Large intestine (tissue), 3 donors: ENCODE results near the gene ATG3. TPM values are rescaled to one million over a fixed set of nuclear protein-coding genes. Genes with fewer than 3 reads are reported as not detected.
"Not testable (repeated sequence)": the region's sequence is repeated elsewhere in the genome, so short reads cannot be mapped to it uniquely, and the experiment has no call there.

ENCODE experiments used
- DNase-seq, 2 donors: peaks; one replicate each; pipeline versions ENCODE4 v3.0.0 to v3.0.0-alpha.2; 2013
- H3K27ac ChIP-seq: one replicate; pipeline ENCODE4 v1.5.1; 2013; ENCODE audit warnings: low read length
- H3K27me3 ChIP-seq: 2 replicates; pipeline ENCODE4 v1.6.1; 2013; ENCODE audit warnings: low read length; ENCODE audit not compliant: control insufficient read depth, insufficient read depth
- H3K36me3 ChIP-seq: 2 replicates; pipeline ENCODE4 v1.6.1; 2013; ENCODE audit warnings: low read length; ENCODE audit not compliant: control insufficient read depth, insufficient read depth
- H3K4me1 ChIP-seq: one replicate; pipeline ENCODE4 v1.6.1; 2013; ENCODE audit warnings: low read length; ENCODE audit not compliant: control insufficient read depth, insufficient read depth
- H3K4me3 ChIP-seq: one replicate; pipeline ENCODE4 v1.5.1; 2013; ENCODE audit warnings: low read length
- H3K9me3 ChIP-seq: one replicate; pipeline ENCODE4 v1.6.1; 2013; ENCODE audit warnings: mild to moderate bottlenecking, low read depth, low read length, moderate library complexity; ENCODE audit not compliant: control insufficient read depth
- WGBS: methylation state at CpG from one replicate; pipeline ENCODE4 v1.1.5; 2013; ENCODE audit warnings: low lambda C conversion rate; ENCODE audit not compliant: insufficient coverage; 5-methylcytosine and 5-hydroxymethylcytosine counted together
- polyA plus RNA-seq: library from polyadenylated mRNA; unstranded; fragments of 120-200 nt; gene quantifications from one replicate; pipeline ENCODE4 v1.2.1, GENCODE V29; 2013

The ATG3 gene
- polyA plus RNA-seq, 1 donor, result 45.1 TPM

- H3K36me3 ChIP-seq, result peaks cover 8% of the 10 kb centered on the region
- no peak overlapping the region for H3K4me3 ChIP-seq
- H3K4me1 ChIP-seq, result peaks cover 15% of the 10 kb centered on the region
- no peaks in the 10 kb centered on the region for H3K9me3 ChIP-seq
- peak; percentile 41 to 81 for DNase-seq
- H3K27me3 ChIP-seq, result no peaks in the 10 kb centered on the region
- H3K27ac ChIP-seq, result peak overlapping the region; percentile 51
These were observed 3.2 kb upstream of the ATG3 start for GRCh38 chr3:112564940-112565305.

- not testable (repeated sequence) for H3K4me3 ChIP-seq, H3K9me3 ChIP-seq, H3K27me3 ChIP-seq, H3K36me3 ChIP-seq
- peak in 1 of 2 donors; percentile 48 for DNase-seq
- 80% methylated on average over 1 of the region's 15 CpGs for WGBS
- Histone ChIP-seq H3K27ac (peak overlapping the region; percentile 51), H3K4me1 (peaks cover 16% of the 10 kb centered on the region)
These were observed 2.6 kb upstream of the ATG3 start for GRCh38 chr3:112564247-112564939.

- H3K36me3 ChIP-seq, result peaks cover 5% of the 10 kb centered on the region
- peak in 1 of 2 donors; percentile 52 for DNase-seq
- H3K4me1 ChIP-seq, result peaks cover 20% of the 10 kb centered on the region
- no CpG with 5 or more reads among the region's 29 CpGs for whole genome bisulfite sequencing
- H3K27ac ChIP-seq, result peak overlapping the region; percentile 100
- H3K9me3 ChIP-seq, result no peaks in the 10 kb centered on the region
- H3K27me3 ChIP-seq, result no peaks in the 10 kb centered on the region
- H3K4me3 ChIP-seq, result peak overlapping the region; percentile 95
These were observed 353 bp downstream of the ATG3 start for GRCh38 chr3:112561484-112561733.

- WGBS, result 0% methylated on average over 1 of the region's 29 CpGs
- peak overlapping the region; percentile 95 for H3K4me3 ChIP-seq
- H3K27me3 ChIP-seq, result no peaks in the 10 kb centered on the region
- peaks cover 20% of the 10 kb centered on the region for H3K4me1 ChIP-seq
- H3K36me3 ChIP-seq, result peaks cover 5% of the 10 kb centered on the region
- peak overlapping the region; percentile 100 for H3K27ac ChIP-seq
- H3K9me3 ChIP-seq, result no peaks in the 10 kb centered on the region
- peak; percentile 67 to 88 for DNase-seq
These were observed 860 bp downstream of the ATG3 start for GRCh38 chr3:112560721-112561483.

- DNase-seq, result no peak
- no peaks in the 10 kb centered on the region for H3K9me3 ChIP-seq
- WGBS, result 14% methylated on average over 1 of the region's 2 CpGs
- no peaks in the 10 kb centered on the region for H3K27me3 ChIP-seq
- peaks cover 20% of the 10 kb centered on the region for H3K4me1 ChIP-seq
- H3K27ac ChIP-seq, result peak overlapping the region; percentile 100
- H3K4me3 ChIP-seq, result peak overlapping the region; percentile 95
- peaks cover 5% of the 10 kb centered on the region for H3K36me3 ChIP-seq
These were observed 1.5 kb downstream of the ATG3 start for GRCh38 chr3:112560307-112560706.

GRCh38 chr3:112557976-112558375, 3.8 kb downstream of the ATG3 start:
- WGBS, result 100% methylated on average over 1 of the region's 1 CpG
- H3K4me1 ChIP-seq, result peaks cover 5% of the 10 kb centered on the region
- H3K9me3 ChIP-seq, result no peaks in the 10 kb centered on the region
- H3K36me3 ChIP-seq, result peaks cover 5% of the 10 kb centered on the region
- no peaks in the 10 kb centered on the region for H3K27me3 ChIP-seq
- no peak overlapping the region for H3K4me3 ChIP-seq
- no peak overlapping the region for H3K27ac ChIP-seq
- no peak for DNase-seq

- WGBS, result 83% methylated on average over 1 of the region's 1 CpG
- no peak overlapping the region for H3K27ac ChIP-seq
- peaks cover 5% of the 10 kb centered on the region for H3K36me3 ChIP-seq
- H3K27me3 ChIP-seq, result no peaks in the 10 kb centered on the region
- H3K9me3 ChIP-seq, result no peaks in the 10 kb centered on the region
- no peak for DNase-seq
- H3K4me3 ChIP-seq, result no peak overlapping the region
- H3K4me1 ChIP-seq, result peaks cover 5% of the 10 kb centered on the region
These were observed 6.1 kb downstream of the ATG3 start for GRCh38 chr3:112555535-112556170.

GRCh38 chr3:112550859-112551258, 10.9 kb downstream of the ATG3 start:
- no peaks in the 10 kb centered on the region for H3K9me3 ChIP-seq
- H3K27ac ChIP-seq, result no peak overlapping the region
- no peaks in the 10 kb centered on the region for H3K27me3 ChIP-seq
- peak in 1 of 2 donors; percentile 14 for DNase-seq
- no peaks in the 10 kb centered on the region for H3K4me1 ChIP-seq
- peaks cover 20% of the 10 kb centered on the region for H3K36me3 ChIP-seq
- no CpG with 5 or more reads among the region's 1 CpG for WGBS
- no peak overlapping the region for H3K4me3 ChIP-seq

GRCh38 chr3:112546216-112546759, 15.5 kb downstream of the ATG3 start:
- no peaks in the 10 kb centered on the region for H3K9me3 ChIP-seq
- no peaks in the 10 kb centered on the region for H3K4me1 ChIP-seq
- 100% methylated on average over 1 of the region's 5 CpGs for WGBS
- DNase-seq, result no peak
- no peak overlapping the region for H3K4me3 ChIP-seq
- peaks cover 34% of the 10 kb centered on the region for H3K36me3 ChIP-seq
- H3K27me3 ChIP-seq, result no peaks in the 10 kb centered on the region
- no peak overlapping the region for H3K27ac ChIP-seq

GRCh38 chr3:112539825-112540650, 21.7 kb downstream of the ATG3 start:
- Histone ChIP-seq H3K9me3 (no peaks in the 10 kb centered on the region), H3K4me1 (no peaks in the 10 kb centered on the region), H3K36me3 (peaks cover 32% of the 10 kb centered on the region), H3K4me3 (no peak overlapping the region), H3K27ac (no peak overlapping the region), H3K27me3 (no peaks in the 10 kb centered on the region)
- no peak for DNase-seq
- no CpG with 5 or more reads among the region's 1 CpG for WGBS
